NCI-H2227 treated with DMSO at 0.1 percent for 48 hours (cell line): ENCODE data around the gene GDPGP1.

Experiments used
- DNase-seq: peaks from one replicate; lab custom pipeline; 2025; lab: John Stamatoyannopoulos, UW

GDPGP1 gene

GRCh38 chr15:90203922-90204321 lies 30.1 kb upstream of the GDPGP1 start:
- DNase-seq, result no peak

- no peak for DNase-seq
Observed at GRCh38 chr15:90205050-90205848, 28.8 kb upstream of the GDPGP1 start.

GRCh38 chr15:90205886-90206285 lies 28.1 kb upstream of the GDPGP1 start:
- no peak for DNase-seq

GRCh38 chr15:90207252-90207651 lies 26.8 kb upstream of the GDPGP1 start:
- DNase-seq, result no peak

- no peak for DNase-seq
Observed at GRCh38 chr15:90208356-90208755, 25.7 kb upstream of the GDPGP1 start.

GRCh38 chr15:90209591-90209990 lies 24.4 kb upstream of the GDPGP1 start:
- DNase-seq, result no peak

- no peak for DNase-seq
Observed at GRCh38 chr15:90210593-90210992, 23.4 kb upstream of the GDPGP1 start.

GRCh38 chr15:90211009-90211408 lies 23.0 kb upstream of the GDPGP1 start:
- DNase-seq, result no peak

GRCh38 chr15:90211440-90212143 lies 22.4 kb upstream of the GDPGP1 start:
- no peak for DNase-seq

- no peak for DNase-seq
Observed at GRCh38 chr15:90212221-90213098, 21.5 kb upstream of the GDPGP1 start.

- no peak for DNase-seq
Observed at GRCh38 chr15:90213122-90213817, 20.7 kb upstream of the GDPGP1 start.

- no peak for DNase-seq
Observed at GRCh38 chr15:90213818-90214204, 20.2 kb upstream of the GDPGP1 start.

- no peak for DNase-seq
Observed at GRCh38 chr15:90214553-90215196, 19.3 kb upstream of the GDPGP1 start.

GRCh38 chr15:90217671-90218394 lies 16.2 kb upstream of the GDPGP1 start:
- DNase-seq, result no peak

- peak; percentile 24 for DNase-seq
Observed at GRCh38 chr15:90219421-90220141, 14.4 kb upstream of the GDPGP1 start.

- no peak for DNase-seq
Observed at GRCh38 chr15:90221246-90221900, 12.6 kb upstream of the GDPGP1 start.

GRCh38 chr15:90222547-90222946 lies 11.5 kb upstream of the GDPGP1 start:
- DNase-seq, result no peak

GRCh38 chr15:90223441-90224165 lies 10.4 kb upstream of the GDPGP1 start:
- DNase-seq, result no peak

- no peak for DNase-seq
Observed at GRCh38 chr15:90225047-90225446, 9.0 kb upstream of the GDPGP1 start.
